Liver (tissue), 3 donors: Measurements from ENCODE around the gene OTUD6A.
A peak's percentile ranks its signal among the peaks of the same experiment; 100 is the strongest.

Experiments used
- FOXA1 ChIP-seq: IDR thresholded peaks from 2 replicates; pipeline ENCODE4 v1.6.1; 2016; ENCODE audit warnings: antibody characterized with exemption
- GABPA ChIP-seq, 2 donors: IDR thresholded peaks in 1 of 2; conservative IDR thresholded peaks in 1 of 2; 2 replicates each; pipeline ENCODE4 v1.6.1; 2016; ENCODE audit warnings: antibody characterized with exemption in 2 of 2, mild to moderate bottlenecking in 1 of 2, moderate library complexity in 1 of 2
- JUND ChIP-seq, 2 donors: IDR thresholded peaks; 2 replicates each; pipeline ENCODE4 v1.6.1; 2016; ENCODE audit warnings: antibody characterized with exemption in 2 of 2
- NR2F2 ChIP-seq: IDR thresholded peaks from 2 replicates; pipeline ENCODE4 v1.6.1; 2016; ENCODE audit warnings: antibody characterized with exemption
- SP1 ChIP-seq: IDR thresholded peaks from 2 replicates; pipeline ENCODE4 v1.6.1; 2018; ENCODE audit warnings: antibody characterized with exemption, mild to moderate bottlenecking
- TAF1 ChIP-seq: conservative IDR thresholded peaks from 2 replicates; pipeline ENCODE4 v1.6.1; 2016; ENCODE audit warnings: antibody characterized with exemption, mild to moderate bottlenecking
- YY1 ChIP-seq: IDR thresholded peaks from 2 replicates; pipeline ENCODE4 v1.6.1; 2016; ENCODE audit warnings: antibody characterized with exemption, mild to moderate bottlenecking
- TF ChIP-seq, protein P1 (sequence below): fragments of 150-350 bp; IDR thresholded peaks from 2 replicates; pipeline ENCODE4 v1.5.1; 2017; ENCODE audit warnings: improper control_type of control experiment, low read depth, low read length; ENCODE audit not compliant: missing input control
- TF ChIP-seq, protein P2 (sequence below): IDR thresholded peaks from 2 replicates; pipeline ENCODE4 v1.6.1; 2016; ENCODE audit warnings: antibody characterized with exemption
- TF ChIP-seq, protein P3 (sequence below): IDR thresholded peaks from 2 replicates; pipeline ENCODE4 v1.6.1; 2016; ENCODE audit warnings: antibody characterized with exemption, mild to moderate bottlenecking
- TF ChIP-seq, protein P4 (sequence below): IDR thresholded peaks from 2 replicates; pipeline ENCODE4 v1.6.1; 2016; ENCODE audit warnings: antibody characterized with exemption
- donor health status: healthy.
- donor health status: healthy.

DNA sequence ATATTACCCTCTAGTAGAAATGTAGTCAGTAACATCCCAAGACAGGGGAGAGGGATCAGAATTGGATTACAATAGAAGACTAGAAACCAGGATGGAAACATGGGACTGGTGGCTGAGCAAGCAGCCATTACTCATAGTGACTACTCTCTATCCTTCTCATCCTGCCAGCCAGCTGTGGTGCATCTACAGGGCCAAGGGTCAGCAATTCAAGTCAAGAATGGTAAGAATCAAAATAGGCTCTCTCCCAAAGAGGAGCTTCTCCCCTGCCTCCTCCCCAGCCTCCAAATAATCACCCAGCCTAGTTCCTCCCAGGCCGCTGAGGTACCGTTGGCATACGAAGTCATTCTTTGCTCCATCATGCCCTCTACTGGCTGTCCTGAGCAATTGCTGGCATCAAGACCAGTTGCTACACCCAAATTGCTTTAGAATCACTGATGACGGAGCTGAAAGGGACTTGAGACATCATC, 31.9 kb upstream of the OTUD6A start:
- TF ChIP-seq, protein P1, sequence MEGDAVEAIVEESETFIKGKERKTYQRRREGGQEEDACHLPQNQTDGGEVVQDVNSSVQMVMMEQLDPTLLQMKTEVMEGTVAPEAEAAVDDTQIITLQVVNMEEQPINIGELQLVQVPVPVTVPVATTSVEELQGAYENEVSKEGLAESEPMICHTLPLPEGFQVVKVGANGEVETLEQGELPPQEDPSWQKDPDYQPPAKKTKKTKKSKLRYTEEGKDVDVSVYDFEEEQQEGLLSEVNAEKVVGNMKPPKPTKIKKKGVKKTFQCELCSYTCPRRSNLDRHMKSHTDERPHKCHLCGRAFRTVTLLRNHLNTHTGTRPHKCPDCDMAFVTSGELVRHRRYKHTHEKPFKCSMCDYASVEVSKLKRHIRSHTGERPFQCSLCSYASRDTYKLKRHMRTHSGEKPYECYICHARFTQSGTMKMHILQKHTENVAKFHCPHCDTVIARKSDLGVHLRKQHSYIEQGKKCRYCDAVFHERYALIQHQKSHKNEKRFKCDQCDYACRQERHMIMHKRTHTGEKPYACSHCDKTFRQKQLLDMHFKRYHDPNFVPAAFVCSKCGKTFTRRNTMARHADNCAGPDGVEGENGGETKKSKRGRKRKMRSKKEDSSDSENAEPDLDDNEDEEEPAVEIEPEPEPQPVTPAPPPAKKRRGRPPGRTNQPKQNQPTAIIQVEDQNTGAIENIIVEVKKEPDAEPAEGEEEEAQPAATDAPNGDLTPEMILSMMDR, result peak; percentile 79
- TF ChIP-seq, protein P2, sequence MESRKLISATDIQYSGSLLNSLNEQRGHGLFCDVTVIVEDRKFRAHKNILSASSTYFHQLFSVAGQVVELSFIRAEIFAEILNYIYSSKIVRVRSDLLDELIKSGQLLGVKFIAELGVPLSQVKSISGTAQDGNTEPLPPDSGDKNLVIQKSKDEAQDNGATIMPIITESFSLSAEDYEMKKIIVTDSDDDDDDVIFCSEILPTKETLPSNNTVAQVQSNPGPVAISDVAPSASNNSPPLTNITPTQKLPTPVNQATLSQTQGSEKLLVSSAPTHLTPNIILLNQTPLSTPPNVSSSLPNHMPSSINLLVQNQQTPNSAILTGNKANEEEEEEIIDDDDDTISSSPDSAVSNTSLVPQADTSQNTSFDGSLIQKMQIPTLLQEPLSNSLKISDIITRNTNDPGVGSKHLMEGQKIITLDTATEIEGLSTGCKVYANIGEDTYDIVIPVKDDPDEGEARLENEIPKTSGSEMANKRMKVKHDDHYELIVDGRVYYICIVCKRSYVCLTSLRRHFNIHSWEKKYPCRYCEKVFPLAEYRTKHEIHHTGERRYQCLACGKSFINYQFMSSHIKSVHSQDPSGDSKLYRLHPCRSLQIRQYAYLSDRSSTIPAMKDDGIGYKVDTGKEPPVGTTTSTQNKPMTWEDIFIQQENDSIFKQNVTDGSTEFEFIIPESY, result no peak
- TF ChIP-seq TAF1 (no peak), YY1 (no peak), NR2F2 (no peak), SP1 (no peak), GABPA (IDR thresholded peaks at IDR 0.05 in 1 of 2, conservative IDR thresholded peaks at IDR 0.05 in 1 of 2) (no peak), JUND (IDR thresholded peaks at IDR 0.05) (no peak), FOXA1 (no peak)
- TF ChIP-seq, protein P3, sequence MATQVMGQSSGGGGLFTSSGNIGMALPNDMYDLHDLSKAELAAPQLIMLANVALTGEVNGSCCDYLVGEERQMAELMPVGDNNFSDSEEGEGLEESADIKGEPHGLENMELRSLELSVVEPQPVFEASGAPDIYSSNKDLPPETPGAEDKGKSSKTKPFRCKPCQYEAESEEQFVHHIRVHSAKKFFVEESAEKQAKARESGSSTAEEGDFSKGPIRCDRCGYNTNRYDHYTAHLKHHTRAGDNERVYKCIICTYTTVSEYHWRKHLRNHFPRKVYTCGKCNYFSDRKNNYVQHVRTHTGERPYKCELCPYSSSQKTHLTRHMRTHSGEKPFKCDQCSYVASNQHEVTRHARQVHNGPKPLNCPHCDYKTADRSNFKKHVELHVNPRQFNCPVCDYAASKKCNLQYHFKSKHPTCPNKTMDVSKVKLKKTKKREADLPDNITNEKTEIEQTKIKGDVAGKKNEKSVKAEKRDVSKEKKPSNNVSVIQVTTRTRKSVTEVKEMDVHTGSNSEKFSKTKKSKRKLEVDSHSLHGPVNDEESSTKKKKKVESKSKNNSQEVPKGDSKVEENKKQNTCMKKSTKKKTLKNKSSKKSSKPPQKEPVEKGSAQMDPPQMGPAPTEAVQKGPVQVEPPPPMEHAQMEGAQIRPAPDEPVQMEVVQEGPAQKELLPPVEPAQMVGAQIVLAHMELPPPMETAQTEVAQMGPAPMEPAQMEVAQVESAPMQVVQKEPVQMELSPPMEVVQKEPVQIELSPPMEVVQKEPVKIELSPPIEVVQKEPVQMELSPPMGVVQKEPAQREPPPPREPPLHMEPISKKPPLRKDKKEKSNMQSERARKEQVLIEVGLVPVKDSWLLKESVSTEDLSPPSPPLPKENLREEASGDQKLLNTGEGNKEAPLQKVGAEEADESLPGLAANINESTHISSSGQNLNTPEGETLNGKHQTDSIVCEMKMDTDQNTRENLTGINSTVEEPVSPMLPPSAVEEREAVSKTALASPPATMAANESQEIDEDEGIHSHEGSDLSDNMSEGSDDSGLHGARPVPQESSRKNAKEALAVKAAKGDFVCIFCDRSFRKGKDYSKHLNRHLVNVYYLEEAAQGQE, result no peak
- TF ChIP-seq, protein P4, sequence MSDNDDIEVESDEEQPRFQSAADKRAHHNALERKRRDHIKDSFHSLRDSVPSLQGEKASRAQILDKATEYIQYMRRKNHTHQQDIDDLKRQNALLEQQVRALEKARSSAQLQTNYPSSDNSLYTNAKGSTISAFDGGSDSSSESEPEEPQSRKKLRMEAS, result no peak
